CD1c-positive myeloid dendritic cell (primary cell): ENCODE results near the gene GNG11.
"Not testable (repeated sequence)": the region's sequence is repeated elsewhere in the genome, so short reads cannot be mapped to it uniquely, and the experiment has no call there.

Experiments used
- DNase-seq: peaks from one replicate; pipeline ENCODE4 v3.0.0-alpha.2; 2016; ENCODE audit errors: extremely low spot score

The GNG11 gene

DNA sequence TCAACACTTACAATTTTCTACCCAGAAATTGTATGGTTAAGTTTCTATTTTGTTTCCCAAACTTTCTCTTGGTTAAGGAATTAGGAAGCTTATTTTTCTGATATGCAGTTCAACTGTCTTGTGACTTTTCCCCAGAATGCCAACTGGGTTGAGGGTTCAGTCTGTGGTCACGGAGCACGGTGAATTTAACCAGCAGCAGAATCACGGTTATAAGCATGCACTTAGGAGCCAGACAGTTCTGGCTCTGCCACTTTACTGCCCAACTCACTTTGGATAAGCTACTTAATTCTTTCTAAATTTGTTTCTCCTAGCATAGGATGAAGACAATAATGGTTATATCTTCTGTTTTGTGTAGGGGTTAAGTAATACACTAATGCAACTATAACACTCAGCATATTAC is 10.3 kb upstream of the GNG11 start:
- DNase-seq = not testable (repeated sequence)

DNA sequence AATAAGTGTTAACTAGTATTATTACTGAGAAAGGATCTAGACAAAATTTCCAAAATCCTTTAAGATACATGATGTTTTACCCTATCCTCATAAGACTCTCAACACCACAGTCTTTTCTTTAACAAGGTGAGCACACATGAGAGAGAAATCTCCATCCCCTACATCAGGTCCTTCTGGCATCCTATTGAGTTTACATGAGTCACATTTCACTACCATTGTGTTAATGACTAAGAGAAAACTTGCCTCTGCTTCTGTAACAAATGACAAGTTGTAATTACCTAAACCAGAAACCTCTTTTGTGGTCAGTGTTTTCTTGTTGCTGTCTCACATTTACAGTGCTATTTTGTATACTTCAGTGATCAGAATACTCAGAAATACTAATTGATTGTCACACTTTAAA is 9.9 kb upstream of the GNG11 start:
- not testable (repeated sequence) for DNase-seq

DNA sequence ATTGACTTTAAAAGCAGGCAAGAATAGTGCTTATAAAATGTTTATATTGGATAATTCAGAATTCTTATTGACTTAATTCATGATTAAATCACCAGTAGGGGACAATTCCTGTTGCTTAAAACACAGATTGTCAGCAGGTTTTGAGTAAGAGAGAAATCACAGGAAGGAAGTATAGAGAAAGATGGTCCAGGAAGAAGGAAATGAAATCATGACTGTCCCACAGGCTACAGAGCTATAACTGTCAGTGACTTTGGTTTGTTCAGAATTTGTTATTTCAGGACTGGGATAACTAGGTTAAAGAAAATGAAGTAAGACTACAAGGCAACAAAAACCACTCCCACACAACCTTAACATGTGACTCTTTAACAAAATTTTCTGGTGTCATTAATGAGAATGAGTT is 8.3 kb upstream of the GNG11 start:
- no peak for DNase-seq

GRCh38 chr7:93914581-93915066 is 6.9 kb upstream of the GNG11 start:
- DNase-seq = no peak

- DNase-seq = not testable (repeated sequence)
Measured at GRCh38 chr7:93915206-93915842, 6.2 kb upstream of the GNG11 start.

DNA sequence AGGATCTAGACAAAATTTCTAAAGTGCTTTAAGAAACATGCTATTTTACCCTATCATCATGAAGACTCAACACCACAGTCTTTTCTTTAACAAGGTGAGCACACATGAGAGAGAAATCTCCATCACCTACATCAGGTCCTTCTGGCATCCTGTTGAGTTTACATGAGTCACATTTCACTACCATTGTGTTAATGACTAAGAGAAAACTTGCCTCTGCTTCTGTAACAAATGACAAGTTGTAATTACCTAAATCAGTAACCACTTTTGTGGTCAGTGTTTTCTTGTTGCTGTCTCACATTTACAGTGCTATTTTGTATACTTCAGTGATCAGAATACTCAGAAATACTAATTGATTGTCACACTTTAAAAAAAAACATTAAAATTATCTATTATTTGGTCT is 5.6 kb upstream of the GNG11 start:
- DNase-seq = not testable (repeated sequence)

- DNase-seq = not testable (repeated sequence)
Measured at GRCh38 chr7:93916315-93916714, 5.2 kb upstream of the GNG11 start.

GRCh38 chr7:93920496-93921182 is 896 bp upstream of the GNG11 start:
- DNase-seq = no peak

DNA sequence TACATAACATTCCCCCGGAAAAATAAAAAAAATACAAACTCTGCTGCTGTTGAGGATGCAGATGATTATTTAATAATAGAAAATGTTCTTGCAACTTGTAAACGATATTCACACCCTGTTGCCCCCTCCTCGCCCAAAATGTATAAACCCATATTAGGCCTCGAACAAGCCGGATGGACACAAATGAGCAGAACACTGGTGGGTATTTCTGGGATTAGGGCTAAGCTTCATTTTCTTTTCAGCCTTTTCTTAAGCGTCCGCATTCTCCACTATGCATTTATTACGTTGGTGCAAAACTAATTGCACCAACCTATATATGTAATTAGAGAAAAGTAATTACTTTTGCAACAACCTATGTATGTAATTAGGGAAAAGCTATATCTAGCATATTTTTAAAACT is 349 bp upstream of the GNG11 start:
- DNase-seq = no peak

GRCh38 chr7:93923296-93923695 is 1.8 kb downstream of the GNG11 start:
- DNase-seq = no peak

- DNase-seq = no peak
Measured at GRCh38 chr7:93923942-93924341, 2.4 kb downstream of the GNG11 start.

DNA sequence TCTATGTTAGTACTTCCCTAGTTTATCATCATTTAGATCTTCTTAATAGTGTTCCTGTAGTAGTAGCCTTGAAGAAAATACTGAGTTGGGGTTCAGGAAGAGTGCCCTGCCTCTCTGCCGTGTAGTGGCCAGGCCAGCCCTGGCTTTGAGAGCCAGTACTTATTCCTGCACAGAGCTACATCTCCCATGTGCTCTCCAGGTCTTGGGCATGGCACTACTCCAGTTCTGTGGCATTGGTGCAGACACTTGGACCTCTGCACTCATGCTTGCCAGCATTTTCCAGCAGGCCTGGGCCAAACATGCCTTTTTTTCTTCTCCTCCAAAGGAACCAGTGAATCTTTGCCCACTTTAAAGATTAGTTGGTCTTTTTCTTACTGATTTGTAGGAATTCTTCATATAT is 5.3 kb downstream of the GNG11 start:
- DNase-seq = no peak

DNA sequence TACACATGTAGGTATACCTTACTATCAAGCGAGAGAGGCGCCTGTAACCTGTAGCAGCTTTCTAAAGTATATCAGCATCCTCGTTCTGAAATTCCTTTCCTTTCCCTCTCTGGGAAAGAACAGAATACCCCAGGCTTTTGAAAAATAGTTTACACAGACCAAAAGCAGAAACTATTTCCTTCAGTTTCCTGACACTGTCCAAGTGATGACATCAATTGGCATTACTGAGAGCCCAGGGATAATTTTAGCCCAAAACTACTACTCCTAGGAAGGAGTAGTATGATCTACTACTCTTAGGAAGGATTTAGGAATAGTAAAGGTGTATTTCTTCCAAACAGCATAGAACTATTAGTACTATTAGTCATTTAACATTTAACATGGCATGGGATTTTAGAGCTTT is 6.0 kb downstream of the GNG11 start:
- DNase-seq = no peak

DNA sequence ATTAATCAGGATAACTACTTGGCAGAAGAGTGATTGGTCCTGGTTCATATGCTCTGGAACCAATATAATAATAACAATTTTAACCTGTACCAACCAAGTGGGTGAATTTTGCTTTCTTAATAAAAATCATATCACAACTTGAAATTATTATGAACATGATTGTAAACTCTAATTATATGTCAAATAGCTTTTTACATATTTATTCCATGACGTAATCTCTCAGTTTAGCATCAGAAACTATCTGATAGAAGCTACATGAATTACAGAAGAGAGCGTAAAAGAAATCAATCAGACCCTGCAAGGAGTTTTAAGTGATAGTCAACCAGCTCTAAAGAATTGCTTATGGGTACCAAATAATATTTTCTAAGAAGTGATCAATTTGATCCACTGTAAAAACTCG is 10.1 kb downstream of the GNG11 start:
- DNase-seq = no peak

DNA sequence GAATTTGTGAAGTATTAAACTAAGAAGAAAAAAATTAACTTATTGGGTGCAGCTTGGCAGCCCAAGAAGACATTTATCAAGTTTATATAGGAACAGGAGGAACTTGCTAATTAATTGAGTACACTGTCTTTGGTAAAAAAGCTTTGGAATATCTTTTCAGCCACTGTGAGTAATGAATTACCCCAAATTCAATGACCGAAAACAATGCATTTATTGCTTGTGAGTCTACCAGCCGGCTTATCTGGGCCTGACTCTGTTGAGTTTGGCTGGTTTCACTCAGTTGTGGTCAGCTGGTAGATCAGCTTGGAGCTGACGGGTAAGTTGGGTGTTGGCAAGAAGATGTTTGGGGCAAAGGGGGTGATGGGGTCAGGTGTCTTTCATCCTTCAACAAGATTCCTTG is 11.6 kb downstream of the GNG11 start:
- no peak for DNase-seq

DNA sequence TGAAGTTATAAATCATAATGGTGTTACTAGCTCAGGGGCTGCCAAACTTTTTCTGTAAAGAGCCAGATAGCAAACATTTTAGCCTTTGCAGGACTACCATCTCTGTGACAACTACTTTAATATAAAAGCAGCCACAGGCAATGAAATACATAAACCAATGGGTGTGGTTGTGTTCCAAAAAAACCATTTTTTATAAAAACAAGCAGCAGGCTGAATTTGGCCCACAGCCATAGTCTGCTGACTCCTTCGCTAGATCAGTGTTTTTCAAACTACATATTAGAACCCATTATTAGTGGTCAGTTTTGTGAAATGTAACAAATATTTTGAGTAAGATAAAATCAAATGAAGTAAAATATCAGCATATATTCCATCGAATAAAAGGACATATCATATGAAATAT is 13.6 kb downstream of the GNG11 start:
- no peak for DNase-seq

- DNase-seq = no peak
Measured at GRCh38 chr7:93937818-93938217, 16.3 kb downstream of the GNG11 start.

DNA sequence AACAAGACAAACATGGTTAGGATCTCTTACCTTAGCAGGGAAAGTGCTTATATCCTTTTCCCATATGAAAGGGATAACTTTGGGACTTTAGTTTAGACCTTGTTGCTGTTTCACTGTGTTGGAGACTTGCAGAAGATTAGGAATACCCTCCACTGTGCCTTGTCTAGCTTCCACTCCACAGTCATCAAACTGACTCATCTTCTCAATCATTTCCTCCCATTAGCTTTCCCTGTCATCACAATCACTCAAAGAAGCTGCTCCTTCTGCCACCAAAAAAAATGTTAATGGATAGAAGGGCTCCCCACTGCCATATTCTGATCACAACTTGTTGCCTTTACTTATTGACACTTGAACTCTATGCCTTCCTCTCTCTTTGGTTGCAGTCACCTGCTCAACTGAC is 16.8 kb downstream of the GNG11 start:
- no peak for DNase-seq

DNA sequence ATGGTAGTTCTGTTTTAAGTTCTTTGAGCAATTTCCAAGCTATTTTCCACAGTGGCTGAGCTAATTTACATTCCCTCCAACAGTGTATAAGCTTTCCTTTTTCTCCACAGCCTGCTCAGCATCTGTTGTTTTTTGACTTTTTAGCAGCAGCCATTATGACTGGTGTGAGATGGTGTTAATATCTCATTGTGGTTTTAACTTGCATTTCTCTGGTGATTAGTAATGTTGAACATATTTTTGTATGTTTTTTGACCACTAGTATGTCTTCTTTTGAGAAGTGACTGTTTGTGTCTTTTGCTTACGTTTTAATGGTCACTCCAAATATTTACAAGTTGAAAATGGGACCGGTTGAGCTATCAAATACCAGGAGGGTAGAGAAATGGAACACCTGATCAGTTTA is 20.4 kb downstream of the GNG11 start:
- no peak for DNase-seq

GRCh38 chr7:93943816-93944540 is 22.4 kb downstream of the GNG11 start:
- no peak for DNase-seq

DNA sequence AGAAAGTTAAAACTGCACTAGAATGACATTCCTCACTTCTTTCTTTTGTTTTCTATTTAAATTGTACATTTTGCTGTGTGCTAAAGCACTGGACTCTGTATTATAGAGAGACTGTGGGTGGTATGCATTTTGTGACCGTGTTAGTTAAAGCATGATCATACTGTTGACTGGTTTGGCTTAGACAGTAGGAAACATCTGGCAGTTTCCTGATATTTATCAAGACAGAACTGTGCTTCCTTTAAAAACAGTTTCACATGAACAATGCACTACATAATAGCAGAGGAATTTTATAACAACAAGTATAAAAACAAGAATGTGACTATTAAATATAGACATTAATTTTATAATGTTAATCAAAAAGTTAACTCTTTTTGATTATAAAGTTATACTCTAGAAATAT is 23.1 kb downstream of the GNG11 start:
- no peak for DNase-seq

DNA sequence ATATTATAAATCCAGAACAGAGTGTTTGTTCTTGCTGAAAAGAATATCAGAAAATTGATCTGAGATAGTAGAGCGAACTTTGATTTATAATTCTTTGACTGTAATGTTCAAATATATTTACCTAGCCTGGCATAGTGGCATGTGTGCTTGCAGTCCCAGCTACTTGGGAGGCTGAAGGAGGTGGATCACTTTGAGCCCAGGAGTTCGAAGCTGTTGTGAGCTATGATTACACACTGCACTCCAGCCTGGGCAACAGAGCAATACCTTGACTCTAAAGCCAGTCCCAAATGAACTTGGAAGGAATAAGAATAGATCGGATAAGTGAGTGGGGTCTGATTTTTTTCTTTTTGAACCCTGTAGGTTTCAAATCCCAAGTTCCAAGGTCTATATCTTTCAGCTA is 23.5 kb downstream of the GNG11 start:
- DNase-seq = no peak
